Measurements from ENCODE around the gene MYOM1.

The MYOM1 gene

GRCh38 chr18:3152294-3152693, 67.5 kb downstream of the MYOM1 start:
- no peaks in the 10 kb centered on the region for H3K36me3 ChIP-seq (replicated peaks; ENCODE audit: insufficient read depth, low read length)
- H3K79me2 ChIP-seq (ENCODE audit: low read length) = no peaks in the 10 kb centered on the region
- H3K9ac ChIP-seq (ENCODE audit: low read length) = no peak overlapping the region
- H3K27ac ChIP-seq (ENCODE audit: low read length) = no peak overlapping the region
- TF ChIP-seq EZH2 (optimal IDR thresholded peaks at IDR 0.05; ENCODE audit: low read depth, low read length) = no peak
- no peak for TF ChIP-seq CTCF (IDR thresholded peaks at IDR 0.05; ENCODE audit: low read length)
- TF ChIP-seq EZH2phosphoT487 (IDR thresholded peaks at IDR 0.05; ENCODE audit: low read length) = no peak
- H4K20me1 ChIP-seq (ENCODE audit: insufficient read depth, low read length) = no peaks in the 10 kb centered on the region
- H3K27me3 ChIP-seq (replicated peaks; ENCODE audit: insufficient read depth, low read length) = no peaks in the 10 kb centered on the region
- H3K9me3 ChIP-seq (replicated peaks; ENCODE audit: insufficient read depth, low read length) = no peaks in the 10 kb centered on the region
- H3K4me1 ChIP-seq (ENCODE audit: low read length) = no peaks in the 10 kb centered on the region
- H3K4me3 ChIP-seq (ENCODE audit: low read length) = no peak overlapping the region
- no peaks in the 10 kb centered on the region for H3F3A ChIP-seq (ENCODE audit: insufficient read depth, low read length)
- H3K4me2 ChIP-seq (ENCODE audit: low read depth, low read length) = no peak overlapping the region
- H3K9me2 ChIP-seq (replicated peaks; ENCODE audit: insufficient read depth, low read length) = no peaks in the 10 kb centered on the region
- DNase-seq = no peak
- no peak overlapping the region for H2AFZ ChIP-seq (ENCODE audit: low read length)

GRCh38 chr18:3151399-3152264, 68.1 kb downstream of the MYOM1 start:
- Histone ChIP-seq H3K9me3 (replicated peaks; ENCODE audit: insufficient read depth, low read length) (no peaks in the 10 kb centered on the region), H3K4me1 (ENCODE audit: low read length) (no peaks in the 10 kb centered on the region), H2AFZ (ENCODE audit: low read length) (no peak overlapping the region), H3K79me2 (ENCODE audit: low read length) (no peaks in the 10 kb centered on the region), H3K9me2 (replicated peaks; ENCODE audit: insufficient read depth, low read length) (no peaks in the 10 kb centered on the region), H3K4me2 (ENCODE audit: low read depth, low read length) (no peak overlapping the region), H3K27ac (ENCODE audit: low read length) (no peak overlapping the region), H3K4me3 (ENCODE audit: low read length) (no peak overlapping the region), H4K20me1 (ENCODE audit: insufficient read depth, low read length) (no peaks in the 10 kb centered on the region), H3K9ac (ENCODE audit: low read length) (no peak overlapping the region), H3K36me3 (replicated peaks; ENCODE audit: insufficient read depth, low read length) (no peaks in the 10 kb centered on the region), H3K27me3 (replicated peaks; ENCODE audit: insufficient read depth, low read length) (no peaks in the 10 kb centered on the region), H3F3A (ENCODE audit: insufficient read depth, low read length) (no peaks in the 10 kb centered on the region)
- TF ChIP-seq CTCF (IDR thresholded peaks at IDR 0.05; ENCODE audit: low read length) (peak; percentile 63), EZH2 (optimal IDR thresholded peaks at IDR 0.05; ENCODE audit: low read depth, low read length) (no peak), EZH2phosphoT487 (IDR thresholded peaks at IDR 0.05; ENCODE audit: low read length) (no peak)
- DNase-seq = peak; percentile 36

- H3K79me2 ChIP-seq (ENCODE audit: low read length) = no peaks in the 10 kb centered on the region
- H3K4me2 ChIP-seq (ENCODE audit: low read depth, low read length) = no peak overlapping the region
- no peak for DNase-seq
- H3F3A ChIP-seq (ENCODE audit: insufficient read depth, low read length) = no peaks in the 10 kb centered on the region
- H3K36me3 ChIP-seq (replicated peaks; ENCODE audit: insufficient read depth, low read length) = no peaks in the 10 kb centered on the region
- no peaks in the 10 kb centered on the region for H3K9me3 ChIP-seq (replicated peaks; ENCODE audit: insufficient read depth, low read length)
- no peak overlapping the region for H3K9ac ChIP-seq (ENCODE audit: low read length)
- H3K4me3 ChIP-seq (ENCODE audit: low read length) = no peak overlapping the region
- H2AFZ ChIP-seq (ENCODE audit: low read length) = no peak overlapping the region
- H4K20me1 ChIP-seq (ENCODE audit: insufficient read depth, low read length) = no peaks in the 10 kb centered on the region
- H3K27ac ChIP-seq (ENCODE audit: low read length) = no peak overlapping the region
- TF ChIP-seq CTCF (IDR thresholded peaks at IDR 0.05; ENCODE audit: low read length) (no peak), EZH2 (optimal IDR thresholded peaks at IDR 0.05; ENCODE audit: low read depth, low read length) (no peak), EZH2phosphoT487 (IDR thresholded peaks at IDR 0.05; ENCODE audit: low read length) (no peak)
- no peaks in the 10 kb centered on the region for H3K4me1 ChIP-seq (ENCODE audit: low read length)
- no peaks in the 10 kb centered on the region for H3K27me3 ChIP-seq (replicated peaks; ENCODE audit: insufficient read depth, low read length)
- H3K9me2 ChIP-seq (replicated peaks; ENCODE audit: insufficient read depth, low read length) = no peaks in the 10 kb centered on the region
Observed at GRCh38 chr18:3150688-3151087, 69.1 kb downstream of the MYOM1 start.

Data from MM.1S (cell line).